ENCODE data around the gene PLCB4. TPM values are rescaled to one million over a fixed set of nuclear protein-coding genes. Genes with fewer than 3 reads are reported as not detected.
"Not testable (repeated sequence)": the region's sequence is repeated elsewhere in the genome, so short reads cannot be mapped to it uniquely, and the experiment has no call there.

PLCB4 gene
- total and polyA plus RNA-seq, 4 experiments from 2014 or later, result not detected

- Mint-ChIP-seq H3K4me1 (no peaks in the 10 kb centered on the region), H3K27ac (no peak overlapping the region), H3K36me3 (no peaks in the 10 kb centered on the region), H3K4me3 (no peak overlapping the region), H3K9me3 (peaks cover 0 to 21% (median 8%) of the 10 kb centered on the region in 8 donors), H3K27me3 (no peaks in the 10 kb centered on the region)
- DNase-seq, result no peak
- intact Hi-C loops (cut with micrococcal nuclease), result no loop called here
- H3K36me3 ChIP-seq (ENCODE audit: insufficient read depth, low read length), result no peaks in the 10 kb centered on the region
- no peak overlapping the region for H3K27ac ChIP-seq (ENCODE audit: low read depth, low read length)
- CTCF ChIA-PET (ENCODE audit: partially characterized antibody), result no interaction called here
- H3K4me3 ChIP-seq (ENCODE audit: low read length in 2 of 2), result no peak overlapping the region
- no peaks in the 10 kb centered on the region for H3K27me3 ChIP-seq (ENCODE audit: insufficient read depth, low read length)
- POLR2A ChIA-PET (ENCODE audit: partially characterized antibody), result no interaction called here
- H3K4me1 ChIP-seq (ENCODE audit: insufficient read depth, low read length), result no peaks in the 10 kb centered on the region
- no peaks in the 10 kb centered on the region for H3K9me3 ChIP-seq (ENCODE audit: control insufficient read depth in 1 of 2, low read length in 2 of 2)
Measured at GRCh38 chr20:9145142-9145541, 76.3 kb downstream of the PLCB4 start.

DNA sequence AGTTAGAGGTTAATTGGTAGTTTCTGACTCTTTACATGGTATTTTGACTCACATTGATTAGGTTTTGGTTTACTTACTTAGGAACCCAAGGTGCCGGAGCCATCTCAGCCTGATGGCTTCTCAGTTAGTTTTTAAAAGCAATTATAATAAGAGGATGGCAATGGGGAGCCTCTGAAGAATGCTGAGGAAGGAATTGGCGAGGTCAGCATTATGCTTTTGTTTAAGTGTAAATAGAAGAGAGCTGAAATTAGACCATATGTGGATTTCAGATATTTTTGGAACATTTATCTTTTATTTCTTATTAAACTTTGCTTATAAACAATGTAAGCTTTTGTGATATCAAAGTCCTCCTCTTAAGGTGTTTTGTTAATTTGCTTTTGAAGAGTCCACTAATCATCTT is 77.8 kb downstream of the PLCB4 start:
- Histone ChIP-seq H3K4me3 (ENCODE audit: low read length in 2 of 2) (no peak overlapping the region), H3K36me3 (ENCODE audit: insufficient read depth, low read length) (no peaks in the 10 kb centered on the region), H3K9me3 (ENCODE audit: control insufficient read depth in 1 of 2, low read length in 2 of 2) (no peaks in the 10 kb centered on the region), H3K4me1 (ENCODE audit: insufficient read depth, low read length) (no peaks in the 10 kb centered on the region), H3K27me3 (ENCODE audit: insufficient read depth, low read length) (no peaks in the 10 kb centered on the region), H3K27ac (ENCODE audit: low read depth, low read length) (no peak overlapping the region)
- Mint-ChIP-seq H3K4me3 (no peak overlapping the region), H3K9me3 (peaks cover 2 to 18% (median 8%) of the 10 kb centered on the region in 8 donors), H3K4me1 (no peaks in the 10 kb centered on the region), H3K27ac (peak overlapping the region in 1 of 7 donors; percentile 44), H3K27me3 (no peaks in the 10 kb centered on the region), H3K36me3 (no peaks in the 10 kb centered on the region)
- POLR2A ChIA-PET (ENCODE audit: partially characterized antibody), result no interaction called here
- DNase-seq, result no peak
- CTCF ChIA-PET (ENCODE audit: partially characterized antibody), result no interaction called here
- intact Hi-C loops (cut with micrococcal nuclease), result no loop called here

DNA sequence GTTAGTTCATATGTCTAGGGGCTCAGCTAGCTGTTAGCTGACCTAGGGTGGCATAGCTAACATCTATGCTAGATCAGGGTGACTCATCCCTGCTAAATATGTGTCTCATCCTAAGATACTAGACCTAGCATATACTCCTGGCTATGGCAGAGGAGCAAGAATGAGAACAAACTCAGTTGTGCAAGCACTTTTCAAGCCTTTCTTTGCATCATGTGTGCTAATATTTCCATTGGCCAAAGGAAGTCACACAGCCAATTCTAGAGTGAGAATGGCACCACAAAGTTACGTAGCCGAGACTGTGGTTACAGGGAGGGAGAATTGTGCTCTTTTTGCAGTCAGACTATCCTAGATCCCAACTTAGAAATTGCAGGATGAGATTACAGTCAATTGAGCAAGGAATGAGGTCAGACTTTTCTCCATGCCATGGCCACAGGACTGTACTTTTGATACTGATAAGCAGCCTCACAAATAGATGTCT is 78.7 kb downstream of the PLCB4 start:
- no peaks in the 10 kb centered on the region for H3K9me3 ChIP-seq (ENCODE audit: control insufficient read depth in 1 of 2, low read length in 2 of 2)
- intact Hi-C loops (cut with micrococcal nuclease), result no loop called here
- no peak for DNase-seq
- H3K4me3 ChIP-seq (ENCODE audit: low read length in 2 of 2), result no peak overlapping the region
- H3K9me3 Mint-ChIP-seq, result peaks cover 2 to 15% (median 8%) of the 10 kb centered on the region in 8 donors
- H3K4me3 Mint-ChIP-seq, result no peak overlapping the region
- no peaks in the 10 kb centered on the region for H3K36me3 ChIP-seq (ENCODE audit: insufficient read depth, low read length)
- H3K4me1 ChIP-seq (ENCODE audit: insufficient read depth, low read length), result no peaks in the 10 kb centered on the region
- ChIA-PET POLR2A (ENCODE audit: partially characterized antibody) (no interaction called here), CTCF (ENCODE audit: partially characterized antibody) (no interaction called here)
- no peaks in the 10 kb centered on the region for H3K36me3 Mint-ChIP-seq
- no peaks in the 10 kb centered on the region for H3K4me1 Mint-ChIP-seq
- no peak overlapping the region for H3K27ac Mint-ChIP-seq
- H3K27ac ChIP-seq (ENCODE audit: low read depth, low read length), result no peak overlapping the region
- no peaks in the 10 kb centered on the region for H3K27me3 ChIP-seq (ENCODE audit: insufficient read depth, low read length)
- no peaks in the 10 kb centered on the region for H3K27me3 Mint-ChIP-seq

- Mint-ChIP-seq H3K4me1 (no peaks in the 10 kb centered on the region), H3K9me3 (peaks cover 0 to 14% (median 9%) of the 10 kb centered on the region in 8 donors), H3K36me3 (no peaks in the 10 kb centered on the region), H3K4me3 (no peak overlapping the region), H3K27ac (no peak overlapping the region), H3K27me3 (no peaks in the 10 kb centered on the region)
- H3K27me3 ChIP-seq (ENCODE audit: insufficient read depth, low read length), result no peaks in the 10 kb centered on the region
- no peak for DNase-seq
- no peaks in the 10 kb centered on the region for H3K4me1 ChIP-seq (ENCODE audit: insufficient read depth, low read length)
- H3K27ac ChIP-seq (ENCODE audit: low read depth, low read length), result no peak overlapping the region
- H3K4me3 ChIP-seq (ENCODE audit: low read length in 2 of 2), result no peak overlapping the region
- POLR2A ChIA-PET (ENCODE audit: partially characterized antibody), result no interaction called here
- intact Hi-C loops (cut with micrococcal nuclease), result no loop called here
- no peaks in the 10 kb centered on the region for H3K9me3 ChIP-seq (ENCODE audit: control insufficient read depth in 1 of 2, low read length in 2 of 2)
- CTCF ChIA-PET (ENCODE audit: partially characterized antibody), result no interaction called here
- H3K36me3 ChIP-seq (ENCODE audit: insufficient read depth, low read length), result no peaks in the 10 kb centered on the region
Measured at GRCh38 chr20:9148291-9148690, 79.4 kb downstream of the PLCB4 start.

GRCh38 chr20:9149087-9149486 is 80.2 kb downstream of the PLCB4 start:
- Mint-ChIP-seq H3K4me3 (no peak overlapping the region), H3K4me1 (no peaks in the 10 kb centered on the region), H3K36me3 (no peaks in the 10 kb centered on the region), H3K27ac (no peak overlapping the region), H3K27me3 (no peaks in the 10 kb centered on the region), H3K9me3 (peaks cover 0 to 21% (median 9%) of the 10 kb centered on the region in 8 donors)
- POLR2A ChIA-PET (ENCODE audit: partially characterized antibody), result no interaction called here
- CTCF ChIA-PET (ENCODE audit: partially characterized antibody), result no interaction called here
- Histone ChIP-seq H3K27ac (ENCODE audit: low read depth, low read length) (no peak overlapping the region), H3K27me3 (ENCODE audit: insufficient read depth, low read length) (no peaks in the 10 kb centered on the region), H3K4me3 (ENCODE audit: low read length in 2 of 2) (no peak overlapping the region), H3K36me3 (ENCODE audit: insufficient read depth, low read length) (no peaks in the 10 kb centered on the region), H3K4me1 (ENCODE audit: insufficient read depth, low read length) (no peaks in the 10 kb centered on the region), H3K9me3 (ENCODE audit: control insufficient read depth in 1 of 2, low read length in 2 of 2) (no peaks in the 10 kb centered on the region)
- intact Hi-C loops (cut with micrococcal nuclease), result no loop called here
- DNase-seq, result no peak

GRCh38 chr20:9149796-9150195 is 80.9 kb downstream of the PLCB4 start:
- CTCF ChIA-PET (ENCODE audit: partially characterized antibody), result no interaction called here
- Mint-ChIP-seq H3K4me1 (no peaks in the 10 kb centered on the region), H3K36me3 (no peaks in the 10 kb centered on the region), H3K27me3 (no peaks in the 10 kb centered on the region), H3K4me3 (no peak overlapping the region), H3K27ac (no peak overlapping the region), H3K9me3 (peaks cover 0 to 21% (median 9%) of the 10 kb centered on the region in 8 donors)
- Histone ChIP-seq H3K4me1 (ENCODE audit: insufficient read depth, low read length) (no peaks in the 10 kb centered on the region), H3K36me3 (ENCODE audit: insufficient read depth, low read length) (no peaks in the 10 kb centered on the region), H3K27ac (ENCODE audit: low read depth, low read length) (no peak overlapping the region), H3K27me3 (ENCODE audit: insufficient read depth, low read length) (no peaks in the 10 kb centered on the region), H3K4me3 (ENCODE audit: low read length in 2 of 2) (no peak overlapping the region), H3K9me3 (ENCODE audit: control insufficient read depth in 1 of 2, low read length in 2 of 2) (no peaks in the 10 kb centered on the region)
- POLR2A ChIA-PET (ENCODE audit: partially characterized antibody), result no interaction called here
- DNase-seq, result no peak
- intact Hi-C loops (cut with micrococcal nuclease), result no loop called here

GRCh38 chr20:9150679-9151078 is 81.8 kb downstream of the PLCB4 start:
- Histone ChIP-seq H3K4me1 (ENCODE audit: insufficient read depth, low read length) (no peaks in the 10 kb centered on the region), H3K27me3 (ENCODE audit: insufficient read depth, low read length) (no peaks in the 10 kb centered on the region), H3K27ac (ENCODE audit: low read depth, low read length) (no peak overlapping the region), H3K4me3 (ENCODE audit: low read length in 2 of 2) (no peak overlapping the region), H3K36me3 (ENCODE audit: insufficient read depth, low read length) (no peaks in the 10 kb centered on the region), H3K9me3 (ENCODE audit: control insufficient read depth in 1 of 2, low read length in 2 of 2) (no peaks in the 10 kb centered on the region)
- ChIA-PET CTCF (ENCODE audit: partially characterized antibody) (no interaction called here), POLR2A (ENCODE audit: partially characterized antibody) (no interaction called here)
- DNase-seq, result no peak
- H3K9me3 Mint-ChIP-seq, result peaks cover 0 to 21% (median 11%) of the 10 kb centered on the region in 8 donors
- intact Hi-C loops (cut with micrococcal nuclease), result no loop called here
- H3K4me1 Mint-ChIP-seq, result no peaks in the 10 kb centered on the region
- H3K27ac Mint-ChIP-seq, result no peak overlapping the region
- no peaks in the 10 kb centered on the region for H3K27me3 Mint-ChIP-seq
- no peaks in the 10 kb centered on the region for H3K36me3 Mint-ChIP-seq
- H3K4me3 Mint-ChIP-seq, result no peak overlapping the region

DNA sequence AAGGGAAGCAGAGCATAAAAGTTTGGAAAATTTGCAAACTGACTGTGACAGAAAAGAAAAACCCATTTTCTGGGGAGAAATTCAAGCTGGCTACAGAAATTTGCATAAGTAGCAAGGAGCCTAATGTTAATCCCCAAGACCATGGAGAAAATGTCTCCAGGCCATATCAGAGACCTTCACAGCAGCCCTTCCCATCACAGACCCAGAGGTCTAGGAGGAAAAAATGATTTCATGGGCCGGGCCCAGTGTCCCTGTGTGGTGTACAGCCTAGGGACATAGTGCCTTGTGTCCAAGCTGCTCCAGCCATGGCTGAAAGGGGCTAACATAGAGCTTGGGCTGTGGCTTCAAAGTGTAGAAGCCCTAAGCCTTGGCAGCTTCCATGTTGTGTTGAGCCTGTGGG is 83.3 kb downstream of the PLCB4 start:
- POLR2A ChIA-PET (ENCODE audit: partially characterized antibody); DNase-seq; H3K4me3 ChIP-seq (ENCODE audit: low read length in 2 of 2); H3K27me3 Mint-ChIP-seq; intact Hi-C loops (cut with micrococcal nuclease); H3K9me3 ChIP-seq (ENCODE audit: control insufficient read depth in 1 of 2, low read length in 2 of 2); H3K27ac Mint-ChIP-seq; H3K4me3 Mint-ChIP-seq; H3K36me3 ChIP-seq (ENCODE audit: insufficient read depth, low read length); H3K27ac ChIP-seq (ENCODE audit: low read depth, low read length); H3K36me3 Mint-ChIP-seq; CTCF ChIA-PET (ENCODE audit: partially characterized antibody); H3K27me3 ChIP-seq (ENCODE audit: insufficient read depth, low read length); H3K4me1 Mint-ChIP-seq; H3K4me1 ChIP-seq (ENCODE audit: insufficient read depth, low read length): not testable (repeated sequence)
- H3K9me3 Mint-ChIP-seq, result peaks cover 0 to 22% (median 10%) of the 10 kb centered on the region in 8 donors
